PFSK-1 (cell line): ENCODE measurements around the gene SUOX.

ENCODE experiments used
- FOXP2 ChIP-seq: optimal IDR thresholded peaks from 2 replicates; pipeline ENCODE3; 2011; ENCODE audit warnings: borderline replicate concordance, control low read depth, inconsistent platforms; ENCODE audit not compliant: insufficient read depth; ENCODE audit errors: extremely low read length, extremely low read depth
- POLR2AphosphoS5 ChIP-seq: IDR thresholded peaks from 2 replicates; pipeline ENCODE4 v1.6.1; 2012; ENCODE audit warnings: low read depth, mild to moderate bottlenecking, control low read depth, low read length, moderate library complexity
- REST ChIP-seq, 2 experiments: IDR thresholded peaks; 2 replicates each; pipeline versions ENCODE4 v1.6.1 to v1.8.0; 2011 to 2012; ENCODE audit warnings: low read depth in 2 of 2, low read length in 2 of 2, control low read depth in 1 of 2, inconsistent platforms in 1 of 2, mild to moderate bottlenecking in 1 of 2, moderate library complexity in 1 of 2; ENCODE audit not compliant: insufficient read depth in 1 of 2
- SIN3A ChIP-seq: IDR thresholded peaks from 2 replicates; pipeline ENCODE4 v1.6.1; 2012; ENCODE audit warnings: mild to moderate bottlenecking, low read length, moderate library complexity, borderline replicate concordance; ENCODE audit not compliant: insufficient read depth
- TAF1 ChIP-seq: IDR thresholded peaks from 2 replicates; pipeline ENCODE4 v1.6.1; 2012; ENCODE audit warnings: low read length, control low read depth, borderline replicate concordance; ENCODE audit not compliant: insufficient read depth

Gene SUOX

GRCh38 chr12:56034586-56035332, 37.7 kb downstream of the SUOX start:
- no peak for TF ChIP-seq TAF1
- TF ChIP-seq SIN3A: no peak
- no peak for TF ChIP-seq FOXP2
- TF ChIP-seq REST (IDR thresholded peaks at IDR 0.05; ENCODE audit: insufficient read depth in 1 of 2, low read depth in 2 of 2, low read length in 2 of 2): no peak
- TF ChIP-seq POLR2AphosphoS5: no peak

DNA sequence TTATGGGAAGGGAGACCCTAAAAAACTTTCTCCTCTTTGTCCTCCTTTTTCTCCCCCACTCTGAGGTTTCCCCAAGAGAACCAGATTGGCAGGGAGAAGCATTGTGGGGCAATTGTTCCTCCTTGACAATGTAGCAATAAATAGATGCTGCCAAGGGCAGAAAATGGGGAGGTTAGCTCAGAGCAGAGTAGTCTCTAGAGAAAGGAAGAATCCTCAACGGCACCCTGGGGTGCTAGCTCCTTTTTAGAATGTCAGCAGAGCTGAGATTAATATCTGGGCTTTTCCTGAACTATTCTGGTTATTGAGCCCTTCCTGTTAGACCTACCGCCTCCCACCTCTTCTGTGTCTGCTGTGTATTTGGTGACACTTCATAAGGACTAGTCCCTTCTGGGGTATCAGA, 40.1 kb downstream of the SUOX start:
- TF ChIP-seq POLR2AphosphoS5 (no peak), SIN3A (no peak), REST (IDR thresholded peaks at IDR 0.05; ENCODE audit: insufficient read depth in 1 of 2, low read depth in 2 of 2, low read length in 2 of 2) (no peak), FOXP2 (no peak), TAF1 (no peak)

DNA sequence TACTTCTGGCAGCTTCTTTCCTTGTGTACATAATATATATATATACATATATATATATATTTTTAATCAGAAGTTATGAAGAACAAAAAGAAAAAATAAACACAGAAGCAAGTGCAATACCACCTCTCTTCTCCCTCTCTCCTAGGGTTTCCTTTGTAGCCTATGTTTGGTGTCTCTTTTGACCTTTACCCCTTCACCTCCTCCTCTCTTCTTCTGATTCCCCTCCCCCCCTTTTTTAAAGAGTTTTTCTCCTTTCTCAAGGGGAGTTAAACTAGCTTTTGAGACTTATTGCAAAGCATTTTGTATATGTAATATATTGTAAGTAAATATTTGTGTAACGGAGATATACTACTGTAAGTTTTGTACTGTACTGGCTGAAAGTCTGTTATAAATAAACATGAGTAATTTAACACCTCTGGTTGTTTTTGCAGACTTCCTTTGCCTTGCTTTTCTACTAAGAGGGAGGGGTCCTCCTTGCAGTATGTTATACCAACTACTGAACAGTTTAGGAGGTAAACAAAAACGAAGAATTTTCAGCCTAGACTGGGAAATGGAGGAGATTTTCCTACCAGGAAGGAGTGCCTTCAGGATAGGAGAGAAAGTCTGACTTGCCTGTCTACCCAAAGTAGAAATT, 41.1 kb downstream of the SUOX start:
- TF ChIP-seq FOXP2 (no peak), SIN3A (no peak), TAF1 (no peak), POLR2AphosphoS5 (no peak), REST (IDR thresholded peaks at IDR 0.05; ENCODE audit: insufficient read depth in 1 of 2, low read depth in 2 of 2, low read length in 2 of 2) (no peak)

DNA sequence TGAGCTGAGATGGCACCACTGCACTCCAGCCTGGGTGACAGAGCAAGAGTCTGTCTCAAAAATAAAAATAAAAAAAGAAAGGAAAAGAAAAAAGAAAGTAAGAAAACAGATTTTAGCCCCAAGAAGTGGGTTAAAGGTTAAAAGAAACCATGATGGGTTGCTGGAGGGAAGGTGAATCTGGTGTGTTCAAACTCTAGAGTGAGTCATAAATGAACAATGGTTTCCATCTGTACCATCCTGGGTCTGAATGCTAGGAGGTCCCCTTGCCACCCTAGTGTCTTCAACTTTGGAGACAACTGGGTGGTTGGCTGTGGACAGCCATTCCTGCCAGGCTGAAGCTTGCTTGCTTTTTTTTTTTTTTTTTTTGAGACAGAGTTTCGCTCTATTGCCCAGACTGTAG, 43.1 kb downstream of the SUOX start:
- TF ChIP-seq FOXP2: no peak

- TF ChIP-seq POLR2AphosphoS5 (no peak), REST (IDR thresholded peaks at IDR 0.05; ENCODE audit: insufficient read depth in 1 of 2, low read depth in 2 of 2, low read length in 2 of 2) (no peak), SIN3A (no peak), FOXP2 (no peak), TAF1 (no peak)
These were observed 44.0 kb downstream of the SUOX start for GRCh38 chr12:56040963-56041551.
